Gastrocnemius medialis (tissue), 4 donors: ENCODE measurements around the gene ENTPD8. TPM values are rescaled to one million over a fixed set of nuclear protein-coding genes. Genes with fewer than 3 reads are reported as not detected.
A peak's percentile ranks its signal among the peaks of the same experiment; 100 is the strongest.

Experiments
- ATAC-seq, 2 donors: fragments of 150-250 bp; one replicate each; pipeline ENCODE4 v1.9.1; 2016
- DNase-seq, 2 donors: peaks; one replicate each; pipeline ENCODE4 v3.0.0-alpha.2; 2019
- H3K27ac ChIP-seq, 4 donors: fragments of 200-600 bp; sonication (generic); 1 replicate in 1 of 4; 2 replicates in 3 of 4; pipeline ENCODE4 v1.5.1; 2016 to 2018; ENCODE audit warnings: mild to moderate bottlenecking in 2 of 4, moderate library complexity in 1 of 4
- H3K27me3 ChIP-seq, 3 donors: fragments of 200-600 bp; sonication (generic) in 2 of 3; 1 replicate in 1 of 3; 2 replicates in 2 of 3; pipeline versions ENCODE4 v1.5.1 to v1.6.0; 2016 to 2019; ENCODE audit warnings: mild to moderate bottlenecking in 1 of 3, moderate library complexity in 1 of 3
- H3K36me3 ChIP-seq, 2 donors: fragments of 200-600 bp; sonication (generic) in 1 of 2; one replicate each; pipeline ENCODE4 v1.5.1; 2017 to 2018
- H3K4me1 ChIP-seq, 2 donors: fragments of 200-600 bp; sonication (generic) in 1 of 2; one replicate each; pipeline ENCODE4 v1.5.1; 2016 to 2017; ENCODE audit warnings: mild to moderate bottlenecking in 2 of 2
- H3K4me3 ChIP-seq, 4 donors: fragments of 200-600 bp; sonication (generic) in 3 of 4; 1 replicate in 1 of 4; 2 replicates in 3 of 4; pipeline ENCODE4 v1.5.1; 2016 to 2019; ENCODE audit warnings: mild to moderate bottlenecking in 2 of 4
- H3K9me3 ChIP-seq, 3 donors: fragments of 200-600 bp; sonication (generic) in 2 of 3; 1 replicate in 1 of 3; 2 replicates in 2 of 3; pipeline ENCODE4 v1.5.1; 2016 to 2019
- POLR2A ChIP-seq, 2 donors: fragments of 450-650 bp; IDR thresholded peaks; one replicate each; pipeline ENCODE4 v1.6.1; 2017; ENCODE audit warnings: antibody characterized with exemption in 2 of 2, mild to moderate bottlenecking in 2 of 2, moderate library complexity in 2 of 2
- in situ Hi-C, 4 donors: fragments of 200-750 bp; cut with MboI; loops; one replicate each; pipeline versions ENCODE4 v1.15.0 to v1.8.0; 2017; ENCODE audit warnings: low sequenced_read_pairs in 4 of 4
- intact Hi-C: fragments of 100-400 bp; cut with DNase I; formaldehyde crosslinking; loops from one replicate; pipeline ENCODE4 v1.15.1; 2023; ENCODE audit warnings: low total_unique reads
- total RNA-seq, 4 donors: library from RNA; depleted of rRNA; stranded (reverse); fragments of >200 nt; gene quantifications; one replicate each; pipeline versions ENCODE4 v1.1.0 to v1.2.3, GENCODE V29; 2016
- TF ChIP-seq, protein P1 (sequence below), 5 experiments: fragments of 450-650 bp in 3 of 5; fragments of 200-600 bp in 2 of 5; sonication (generic) in 2 of 5; IDR thresholded peaks in 4 of 5; conservative IDR thresholded peaks in 1 of 5; 1 replicate in 4 of 5; 2 replicates in 1 of 5; pipeline ENCODE4 v1.5.1; 2016 to 2019; ENCODE audit warnings: antibody characterized with exemption in 5 of 5, mild to moderate bottlenecking in 3 of 5, moderate library complexity in 3 of 5

Gene ENTPD8
- total RNA-seq, 4 donors from 2014 or later: 0.23 TPM; not detected in 3

GRCh38 chr9:137432687-137433348, 8.3 kb downstream of the ENTPD8 start:
- DNase-seq: no peak
- no peak for ATAC-seq
- Histone ChIP-seq H3K27me3 (peaks cover 8 to 12% (median 11%) of the 10 kb centered on the region in 3 donors), H3K36me3 (no peaks in the 10 kb centered on the region), H3K4me3 (no peak overlapping the region), H3K27ac (no peak overlapping the region), H3K4me1 (peaks cover 0 to 8% of the 10 kb centered on the region in 2 donors), H3K9me3 (no peaks in the 10 kb centered on the region)
- TF ChIP-seq, protein P1, sequence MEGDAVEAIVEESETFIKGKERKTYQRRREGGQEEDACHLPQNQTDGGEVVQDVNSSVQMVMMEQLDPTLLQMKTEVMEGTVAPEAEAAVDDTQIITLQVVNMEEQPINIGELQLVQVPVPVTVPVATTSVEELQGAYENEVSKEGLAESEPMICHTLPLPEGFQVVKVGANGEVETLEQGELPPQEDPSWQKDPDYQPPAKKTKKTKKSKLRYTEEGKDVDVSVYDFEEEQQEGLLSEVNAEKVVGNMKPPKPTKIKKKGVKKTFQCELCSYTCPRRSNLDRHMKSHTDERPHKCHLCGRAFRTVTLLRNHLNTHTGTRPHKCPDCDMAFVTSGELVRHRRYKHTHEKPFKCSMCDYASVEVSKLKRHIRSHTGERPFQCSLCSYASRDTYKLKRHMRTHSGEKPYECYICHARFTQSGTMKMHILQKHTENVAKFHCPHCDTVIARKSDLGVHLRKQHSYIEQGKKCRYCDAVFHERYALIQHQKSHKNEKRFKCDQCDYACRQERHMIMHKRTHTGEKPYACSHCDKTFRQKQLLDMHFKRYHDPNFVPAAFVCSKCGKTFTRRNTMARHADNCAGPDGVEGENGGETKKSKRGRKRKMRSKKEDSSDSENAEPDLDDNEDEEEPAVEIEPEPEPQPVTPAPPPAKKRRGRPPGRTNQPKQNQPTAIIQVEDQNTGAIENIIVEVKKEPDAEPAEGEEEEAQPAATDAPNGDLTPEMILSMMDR (IDR thresholded peaks at IDR 0.05 in 4 of 5, conservative IDR thresholded peaks at IDR 0.05 in 1 of 5): no peak
- no peak for TF ChIP-seq POLR2A (IDR thresholded peaks at IDR 0.05)
- in situ Hi-C loops: no loop called here
- intact Hi-C loops: no loop called here

- no peak for DNase-seq
- intact Hi-C loops: no loop called here
- H3K9me3 ChIP-seq: no peaks in the 10 kb centered on the region
- no peak overlapping the region for H3K4me3 ChIP-seq
- ATAC-seq: no peak
- TF ChIP-seq, protein P1 (IDR thresholded peaks at IDR 0.05 in 4 of 5, conservative IDR thresholded peaks at IDR 0.05 in 1 of 5): no peak
- no peak for TF ChIP-seq POLR2A (IDR thresholded peaks at IDR 0.05)
- H3K4me1 ChIP-seq: peaks cover 0 to 6% of the 10 kb centered on the region in 2 donors
- in situ Hi-C loops: no loop called here
- H3K27ac ChIP-seq: no peak overlapping the region
- H3K27me3 ChIP-seq: peaks cover 0 to 3% (median 0%) of the 10 kb centered on the region in 3 donors
- no peaks in the 10 kb centered on the region for H3K36me3 ChIP-seq
Observed at GRCh38 chr9:137431416-137431931, 9.7 kb downstream of the ENTPD8 start.

DNA sequence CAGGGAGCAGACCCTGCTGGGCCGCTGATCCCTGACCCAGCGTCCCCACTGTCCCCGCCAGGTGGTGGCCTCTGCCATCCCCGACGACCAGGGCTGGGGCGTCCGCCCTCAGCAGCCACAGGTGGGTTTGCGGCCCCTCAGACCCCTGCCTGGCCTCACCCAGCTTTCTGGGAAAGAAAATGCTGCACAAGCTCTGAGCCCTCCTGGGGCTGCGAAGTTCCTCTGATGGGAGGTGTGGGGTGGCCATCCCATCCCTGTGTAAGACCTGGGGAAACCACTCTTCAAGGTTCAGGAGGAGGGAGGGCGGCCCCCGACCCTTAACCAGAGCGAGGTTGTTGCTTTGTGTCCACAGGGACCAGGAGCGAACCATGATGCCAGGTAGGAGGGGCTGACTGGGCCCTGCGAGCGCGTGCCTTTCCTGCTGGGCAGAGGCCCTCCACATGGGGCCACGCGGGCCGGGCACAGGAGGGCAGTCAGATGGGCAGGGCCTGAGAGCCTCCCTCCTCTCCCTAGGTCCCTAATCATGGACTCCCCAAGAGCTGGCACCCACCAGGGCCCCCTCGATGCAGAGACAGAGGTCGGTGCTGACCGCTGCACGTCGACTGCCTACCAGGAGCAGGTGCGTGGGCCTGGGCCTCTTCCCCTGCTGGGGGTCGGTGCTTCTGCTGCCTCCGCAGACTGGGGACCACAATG, 10.3 kb downstream of the ENTPD8 start:
- Histone ChIP-seq H3K4me3 (no peak overlapping the region), H3K4me1 (peaks cover 0 to under 1% of the 10 kb centered on the region in 2 donors), H3K27me3 (peaks cover 0 to 3% (median 0%) of the 10 kb centered on the region in 3 donors), H3K27ac (no peak overlapping the region), H3K9me3 (no peaks in the 10 kb centered on the region), H3K36me3 (no peaks in the 10 kb centered on the region)
- no peak for DNase-seq
- TF ChIP-seq, protein P1 (IDR thresholded peaks at IDR 0.05 in 4 of 5, conservative IDR thresholded peaks at IDR 0.05 in 1 of 5): no peak
- TF ChIP-seq POLR2A (IDR thresholded peaks at IDR 0.05): no peak
- ATAC-seq: no peak
- in situ Hi-C loops: no loop called here
- intact Hi-C loops: no loop called here

- no peak for DNase-seq
- Histone ChIP-seq H3K4me1 (peaks cover 0 to 5% of the 10 kb centered on the region in 2 donors), H3K4me3 (no peak overlapping the region), H3K27ac (no peak overlapping the region), H3K36me3 (no peaks in the 10 kb centered on the region), H3K9me3 (no peaks in the 10 kb centered on the region), H3K27me3 (peaks cover 0 to 3% (median 0%) of the 10 kb centered on the region in 3 donors)
- intact Hi-C loops (loop anchor here (10.0 kb wide), 1 partner anchor 945 kb away; the partner anchor contains the start of gene SEC16A), in situ Hi-C loops (no loop called here)
- ATAC-seq: peak in 1 of 2 donors; percentile 36
- TF ChIP-seq, protein P1 (IDR thresholded peaks at IDR 0.05 in 4 of 5, conservative IDR thresholded peaks at IDR 0.05 in 1 of 5): no peak
- no peak for TF ChIP-seq POLR2A (IDR thresholded peaks at IDR 0.05)
Observed at GRCh38 chr9:137429974-137430722, 11.0 kb downstream of the ENTPD8 start.
